ENCODE data around the gene ZNF25. TPM values are rescaled to one million over a fixed set of nuclear protein-coding genes. Genes with fewer than 3 reads are reported as not detected.

Gene ZNF25
- total RNA-seq, 1 experiment from 2014 or later: 2.6 TPM

- no TSS peak for BruUV-seq (replicated peaks)
- Histone ChIP-seq H2AFZ (no peak overlapping the region), H3K4me2 (no peak overlapping the region), H3K4me1 (replicated peaks; ENCODE audit: insufficient read depth) (no peaks in the 10 kb centered on the region), H3K9me2 (ENCODE audit: insufficient read depth) (no peaks in the 10 kb centered on the region), H3K9me3 (ENCODE audit: insufficient read depth, low read depth) (no peaks in the 10 kb centered on the region), H4K20me1 (ENCODE audit: insufficient read depth) (no peaks in the 10 kb centered on the region), H3K79me2 (ENCODE audit: low read depth) (no peaks in the 10 kb centered on the region), H3K36me3 (ENCODE audit: low read depth) (no peaks in the 10 kb centered on the region), H3K27me3 (ENCODE audit: insufficient read depth, low read depth) (no peaks in the 10 kb centered on the region), H3F3A (ENCODE audit: insufficient read depth, low read depth) (no peaks in the 10 kb centered on the region), H3K4me3 (no peak overlapping the region), H3K27ac (no peak overlapping the region)
- ChIA-PET CTCF (no interaction called here), POLR2A (ENCODE audit: unreplicated experiment) (no interaction called here)
- TF ChIP-seq EZH2 (IDR thresholded peaks at IDR 0.05; ENCODE audit: low read depth) (no peak), CTCF (conservative IDR thresholded peaks at IDR 0.05) (no peak)
- intact Hi-C loops (cut with micrococcal nuclease; ENCODE audit: unreplicated experiment): no loop called here
- no peak for DNase-seq
Measured at GRCh38 chr10:37992083-37992482, 15.6 kb upstream of the ZNF25 start.

GRCh38 chr10:37991655-37992054, 15.2 kb upstream of the ZNF25 start:
- POLR2A ChIA-PET (ENCODE audit: unreplicated experiment): no interaction called here
- Histone ChIP-seq H3K4me3 (no peak overlapping the region), H3K9me3 (ENCODE audit: insufficient read depth, low read depth) (no peaks in the 10 kb centered on the region), H2AFZ (no peak overlapping the region), H3K4me1 (replicated peaks; ENCODE audit: insufficient read depth) (no peaks in the 10 kb centered on the region), H3F3A (ENCODE audit: insufficient read depth, low read depth) (no peaks in the 10 kb centered on the region), H3K9me2 (ENCODE audit: insufficient read depth) (no peaks in the 10 kb centered on the region), H3K36me3 (ENCODE audit: low read depth) (no peaks in the 10 kb centered on the region), H4K20me1 (ENCODE audit: insufficient read depth) (no peaks in the 10 kb centered on the region), H3K27ac (no peak overlapping the region), H3K4me2 (no peak overlapping the region), H3K27me3 (ENCODE audit: insufficient read depth, low read depth) (no peaks in the 10 kb centered on the region), H3K79me2 (ENCODE audit: low read depth) (no peaks in the 10 kb centered on the region)
- CTCF ChIA-PET: no interaction called here
- no peak for DNase-seq
- intact Hi-C loops (cut with micrococcal nuclease; ENCODE audit: unreplicated experiment): no loop called here
- TF ChIP-seq EZH2 (IDR thresholded peaks at IDR 0.05; ENCODE audit: low read depth) (no peak), CTCF (conservative IDR thresholded peaks at IDR 0.05) (no peak)
- no TSS peak for BruUV-seq (replicated peaks)

- no peaks in the 10 kb centered on the region for H3K79me2 ChIP-seq (ENCODE audit: low read depth)
- no peaks in the 10 kb centered on the region for H3K27me3 ChIP-seq (ENCODE audit: insufficient read depth, low read depth)
- H3K9me2 ChIP-seq (ENCODE audit: insufficient read depth): no peaks in the 10 kb centered on the region
- H3K9me3 ChIP-seq (ENCODE audit: insufficient read depth, low read depth): no peaks in the 10 kb centered on the region
- TF ChIP-seq CTCF (conservative IDR thresholded peaks at IDR 0.05) (peak; percentile 12; the same call in 1 of the 2 replicates), EZH2 (IDR thresholded peaks at IDR 0.05; ENCODE audit: low read depth) (no peak)
- peak overlapping the region; percentile 67 for H3K4me3 ChIP-seq
- BruUV-seq (replicated peaks): no TSS peak
- ChIA-PET CTCF (interaction anchor here (0.6 to 0.9 kb wide), 5 partner anchors 10 to 246 kb away, joined by 3 to 11 read pairs (median 3); no protein-coding TSS in a partner anchor), POLR2A (ENCODE audit: unreplicated experiment) (interaction anchor here (0.6 to 0.7 kb wide), 3 partner anchors 28 to 117 kb away, joined by 8 to 38 read pairs (median 11); no protein-coding TSS in a partner anchor)
- H3K27ac ChIP-seq: no peak overlapping the region
- H3K36me3 ChIP-seq (ENCODE audit: low read depth): no peaks in the 10 kb centered on the region
- H2AFZ ChIP-seq: peak overlapping the region; percentile 79
- H3K4me2 ChIP-seq: peak overlapping the region; percentile 82
- H3K4me1 ChIP-seq (replicated peaks; ENCODE audit: insufficient read depth): no peaks in the 10 kb centered on the region; the same call in 1 of the 2 replicates
- no peak for DNase-seq
- intact Hi-C loops (cut with micrococcal nuclease; ENCODE audit: unreplicated experiment): loop anchor here (1.0 to 5.0 kb wide), 3 partner anchors 33 to 120 kb away; partner anchors contain the start of genes ZNF248, ZNF33A and ZNF37A
- H3F3A ChIP-seq (ENCODE audit: insufficient read depth, low read depth): no peaks in the 10 kb centered on the region
- H4K20me1 ChIP-seq (ENCODE audit: insufficient read depth): no peaks in the 10 kb centered on the region
Measured at GRCh38 chr10:37976880-37977203, 395 bp upstream of the ZNF25 start.

Data from PC-9 (cell line).